GM18909 (cell line): Measurements from ENCODE around the gene SH3TC1.

Experiments used
- ATAC-seq: cut with Tn5 transposase; IDR thresholded peaks from one replicate; pipeline ENCODE4 v1.9.1; 2021; ENCODE audit warnings: mild to moderate bottlenecking; ENCODE audit not compliant: unreplicated experiment, poor library complexity

Gene SH3TC1

DNA sequence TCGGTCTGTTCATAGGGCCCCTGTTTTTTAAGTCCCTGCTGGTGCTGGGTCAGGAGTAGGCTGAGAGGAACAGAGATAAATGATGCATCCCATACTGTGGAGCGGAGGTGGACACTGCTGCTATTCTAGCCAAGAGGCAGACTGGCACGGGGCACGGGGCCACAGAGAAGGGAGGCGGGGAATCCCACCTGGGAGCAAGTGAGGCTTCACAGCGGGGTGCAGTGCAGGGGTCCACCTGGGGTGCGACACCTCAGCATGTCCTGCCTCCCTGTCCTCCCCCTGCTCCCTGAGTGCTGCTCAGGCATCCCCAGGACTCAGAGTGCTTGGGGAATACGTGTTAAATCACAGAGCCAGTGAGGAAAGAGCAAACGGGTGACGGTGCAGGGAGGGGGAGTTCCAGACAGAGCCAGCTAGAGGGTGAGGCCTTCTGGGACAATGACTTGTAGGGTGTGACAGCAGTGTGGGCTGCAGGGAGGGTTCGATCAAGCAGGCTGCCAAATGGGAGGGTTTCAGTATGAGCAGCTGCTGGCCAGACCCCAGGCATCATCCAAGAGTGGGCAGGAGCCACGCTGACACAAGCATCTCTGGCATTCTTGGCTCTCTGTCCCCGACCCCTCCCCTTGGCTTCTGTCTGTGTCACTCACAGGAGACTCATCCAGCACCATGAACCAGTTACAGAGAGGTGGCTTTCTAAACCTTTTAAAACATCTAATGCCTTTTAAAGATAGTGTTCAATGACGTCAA is 56.8 kb downstream of the SH3TC1 start:
- no peak for ATAC-seq

DNA sequence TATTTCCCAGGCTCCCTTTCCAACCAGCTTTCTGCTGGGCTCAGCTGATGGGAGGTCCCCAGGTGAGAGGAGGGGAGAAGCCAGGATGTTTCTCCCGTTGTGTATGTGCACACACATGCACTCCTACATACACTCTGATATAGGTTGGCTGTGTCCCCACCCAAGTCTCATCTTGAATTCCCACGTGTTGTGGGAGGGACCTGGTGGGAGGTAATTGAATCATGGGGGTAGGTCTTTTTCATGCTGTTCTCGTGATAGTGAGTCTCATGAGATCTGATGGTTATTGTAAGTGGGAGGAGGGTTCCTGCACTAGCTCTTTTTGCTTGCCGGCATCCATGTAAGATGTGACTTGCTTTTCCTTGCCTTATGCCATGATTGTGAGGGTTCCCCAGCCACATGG is 58.8 kb downstream of the SH3TC1 start:
- no peak for ATAC-seq

DNA sequence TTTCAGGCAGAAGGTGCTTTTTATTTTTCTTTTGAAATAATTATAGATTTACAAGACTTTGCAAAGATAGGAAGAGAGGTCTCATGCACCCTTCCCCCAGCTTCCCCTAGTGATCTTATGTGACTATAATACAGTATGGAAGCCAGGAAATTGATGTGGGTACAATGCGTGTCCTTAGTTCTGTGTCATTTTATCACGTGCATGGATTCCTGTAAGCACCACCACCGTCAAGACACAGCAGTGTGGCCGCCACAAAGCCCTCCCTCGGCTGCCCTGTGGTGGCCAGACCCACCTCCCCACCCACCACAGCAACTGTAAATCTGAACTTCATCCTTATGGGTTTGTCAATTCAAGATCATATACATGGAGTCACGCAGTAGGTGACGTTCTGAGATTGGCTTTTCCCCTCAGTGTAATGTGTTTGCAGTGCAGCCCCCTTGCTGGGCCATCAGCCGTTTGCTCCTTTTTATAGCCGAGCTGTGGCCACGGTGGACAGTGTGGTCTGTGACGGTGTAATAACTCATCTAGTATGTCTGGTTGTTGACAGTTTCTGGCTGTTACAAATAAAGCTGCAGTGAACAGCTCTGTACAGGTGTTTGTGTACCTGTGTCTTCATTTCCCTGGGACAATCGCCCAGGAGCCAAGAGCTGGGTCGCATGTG is 59.6 kb downstream of the SH3TC1 start:
- ATAC-seq, result no peak

DNA sequence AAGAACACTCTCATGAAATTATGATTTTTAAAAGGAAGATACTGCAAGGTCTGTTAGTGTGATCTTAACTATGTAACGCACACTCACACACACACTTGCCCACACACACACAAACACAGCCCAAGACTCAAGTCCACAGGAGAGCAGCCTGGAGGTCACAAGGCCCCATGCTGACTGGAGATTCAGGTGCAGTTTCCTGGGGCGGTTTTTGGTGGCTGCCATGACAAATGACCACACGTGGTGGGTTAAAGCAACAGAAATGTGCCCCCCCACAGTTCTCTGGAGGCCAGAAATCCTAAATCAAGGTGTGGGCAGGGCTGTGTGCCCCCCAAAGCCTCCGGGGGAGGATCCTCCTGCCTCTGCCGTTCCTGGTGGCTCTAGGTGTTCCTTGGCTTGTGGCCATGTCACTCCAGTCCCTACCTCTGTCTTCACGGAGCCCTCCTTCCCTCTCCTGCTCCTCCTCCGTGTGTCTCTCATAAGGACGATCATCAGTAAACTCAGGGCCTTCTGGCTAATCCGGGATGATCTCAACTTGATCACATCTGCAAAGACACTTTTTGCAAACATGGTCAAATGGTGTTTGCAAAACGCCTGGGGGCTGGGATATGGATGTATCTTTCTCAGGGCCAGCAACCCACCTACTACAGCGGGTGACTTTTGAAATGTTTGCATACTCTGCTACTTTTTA is 60.8 kb downstream of the SH3TC1 start:
- ATAC-seq, result no peak

DNA sequence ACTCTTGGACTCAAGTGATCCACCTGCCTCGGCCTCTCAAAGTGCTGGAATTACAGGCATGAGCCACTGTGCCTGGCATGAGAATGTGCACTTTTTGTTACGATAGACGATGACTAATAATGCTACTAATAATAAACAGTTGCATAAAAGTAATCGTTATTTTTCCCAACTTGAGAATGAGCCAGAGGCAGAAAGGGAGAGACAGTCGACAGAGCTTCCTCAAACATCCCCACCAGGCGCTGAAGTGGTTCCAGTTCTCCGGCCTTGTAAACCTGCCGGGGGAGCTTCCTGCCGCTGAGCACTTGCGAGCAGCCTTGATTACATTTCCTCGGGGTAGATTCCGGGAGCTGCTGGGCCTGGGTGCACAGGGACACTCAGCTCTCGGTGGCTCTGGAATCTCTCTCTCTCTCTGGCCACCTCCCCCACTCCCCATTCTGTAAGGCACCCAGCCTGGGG is 61.6 kb downstream of the SH3TC1 start:
- ATAC-seq, result no peak

DNA sequence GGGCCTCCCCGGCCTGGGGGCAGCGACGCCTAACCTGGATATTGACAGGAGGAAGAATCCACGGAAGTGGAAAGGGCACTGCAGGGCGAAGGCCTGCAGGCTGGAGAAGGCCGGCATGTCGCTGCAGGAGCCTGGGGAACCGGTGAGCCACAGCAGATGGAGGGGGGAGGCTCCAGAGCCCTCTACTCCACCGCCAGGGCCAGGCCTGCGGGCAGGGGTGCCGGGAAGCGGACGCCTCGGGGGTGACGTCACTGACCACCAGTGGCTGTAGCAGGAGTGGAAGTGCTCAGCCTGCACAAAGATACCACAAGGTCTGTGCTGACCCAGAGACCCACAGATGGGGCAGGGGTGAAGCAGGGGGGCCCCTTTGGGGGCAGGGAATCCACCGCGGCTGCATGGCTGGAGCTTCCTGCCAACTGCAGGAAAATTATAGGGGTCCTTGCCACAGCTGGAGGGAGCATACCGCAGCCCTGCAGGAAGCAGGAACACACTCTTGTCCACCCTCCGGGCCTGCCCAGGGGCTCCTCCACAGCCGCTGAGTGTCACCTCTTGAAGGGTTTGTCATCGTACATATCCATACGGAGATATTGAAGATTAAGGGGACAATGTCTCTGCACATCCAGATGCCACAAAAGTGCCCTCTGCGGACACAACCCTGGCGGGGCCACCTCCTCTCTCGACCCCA is 62.9 kb downstream of the SH3TC1 start:
- no peak for ATAC-seq

DNA sequence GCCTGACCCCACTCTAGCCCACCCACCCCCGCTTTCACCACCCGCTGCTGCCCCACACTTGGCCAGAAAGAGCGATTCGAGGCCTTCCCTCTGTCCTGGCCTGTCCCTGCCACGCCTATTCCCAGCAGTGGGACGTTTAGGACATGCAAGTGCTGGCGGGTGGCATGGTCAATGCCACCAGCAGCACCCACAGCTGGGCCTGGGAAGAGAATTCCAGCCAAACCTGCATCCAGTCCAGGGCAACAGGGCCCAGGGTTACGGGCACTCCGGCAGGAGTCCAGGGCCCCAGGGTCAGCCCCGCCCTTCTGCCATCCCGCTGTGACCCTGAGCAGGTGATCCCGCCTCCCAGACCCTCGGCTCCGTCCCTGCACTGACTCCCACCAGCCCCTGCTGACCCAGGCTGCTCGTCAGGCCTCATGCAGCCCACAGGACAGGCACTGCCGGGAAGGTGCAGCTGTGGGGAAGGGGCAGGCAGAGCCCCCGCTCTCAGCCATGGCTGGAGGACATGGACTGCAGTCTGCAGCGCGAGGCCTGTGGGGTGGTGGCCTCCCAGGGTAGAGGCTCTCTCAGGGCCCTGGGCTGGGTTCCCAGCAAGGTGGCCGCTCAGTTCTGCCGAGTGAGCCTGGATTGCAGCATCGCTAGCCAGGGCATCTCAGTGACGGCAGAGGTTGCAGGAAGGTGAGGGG is 63.7 kb downstream of the SH3TC1 start:
- ATAC-seq, result no peak

DNA sequence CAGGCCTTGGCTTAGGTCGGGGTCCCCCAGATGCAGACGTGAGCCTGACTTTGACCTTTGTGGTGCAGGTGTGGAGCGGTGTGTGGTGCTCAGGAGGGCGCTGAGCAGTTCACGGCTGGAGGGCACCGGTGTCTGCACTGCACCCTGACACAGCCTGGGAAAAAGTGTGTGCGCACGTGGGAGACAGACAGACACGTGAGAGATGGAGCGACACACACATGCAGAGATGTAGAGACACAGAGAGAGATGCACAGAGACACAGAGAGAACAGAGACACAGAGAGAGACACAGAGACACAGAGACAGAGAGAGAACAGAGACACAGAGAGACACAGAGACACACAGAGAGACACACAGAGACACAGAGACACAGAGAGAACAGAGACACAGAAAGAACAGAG is 64.3 kb downstream of the SH3TC1 start:
- ATAC-seq, result no peak

DNA sequence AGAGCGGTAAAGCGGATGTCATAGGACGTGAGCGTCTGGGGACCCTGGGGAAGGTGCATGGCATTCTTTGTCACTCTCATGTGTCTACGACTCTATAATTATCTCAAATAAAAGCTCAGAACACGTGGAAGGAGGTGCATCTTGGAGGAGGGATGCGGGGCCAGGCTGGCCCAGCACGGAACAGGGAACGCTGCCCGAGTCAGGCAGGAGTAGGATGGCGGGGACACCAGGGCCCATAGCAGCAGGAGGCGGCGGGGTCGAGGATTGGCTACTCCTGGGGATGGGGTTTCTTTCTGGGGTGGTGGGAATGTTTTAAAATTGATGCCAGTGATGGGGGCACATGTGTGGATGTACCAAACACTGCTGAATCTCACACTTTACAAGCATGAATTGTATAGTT is 65.0 kb downstream of the SH3TC1 start:
- ATAC-seq, result no peak

DNA sequence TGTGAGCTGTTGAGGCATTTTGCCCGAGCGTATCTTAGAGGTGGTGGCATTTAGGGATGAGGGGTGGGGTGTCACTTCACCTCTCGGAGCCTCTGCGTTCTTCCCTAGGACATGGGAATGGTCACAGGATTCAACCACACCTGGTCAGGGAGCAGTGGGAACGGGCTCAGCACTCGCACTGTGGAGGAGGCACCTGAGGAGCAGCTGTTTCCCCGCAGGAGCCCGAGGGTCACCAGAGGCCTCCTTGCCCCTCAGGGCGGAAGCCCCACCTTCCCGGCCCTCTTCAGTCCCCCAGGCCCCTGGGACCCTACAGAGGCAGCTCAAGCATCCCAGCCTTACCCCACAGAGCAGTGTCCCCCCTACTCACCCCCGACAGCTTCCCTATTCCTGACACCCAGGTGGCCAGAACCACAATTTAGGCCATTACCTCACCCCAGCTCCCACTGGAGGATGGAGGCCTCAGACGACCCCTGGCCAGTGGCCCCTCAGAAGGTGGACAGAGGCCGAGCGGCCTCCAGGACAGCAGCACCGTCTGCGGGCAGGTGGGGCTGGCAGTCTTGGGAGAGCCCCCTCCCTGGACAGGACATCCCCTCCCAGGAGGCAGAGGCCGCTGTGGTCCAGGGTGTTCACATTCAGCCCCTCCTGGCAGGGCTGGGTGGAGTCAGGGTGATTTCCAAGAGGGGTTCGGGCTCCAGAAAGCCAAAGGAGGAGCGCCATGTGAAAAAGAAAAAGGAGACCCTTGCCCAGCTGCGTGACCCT is 66.3 kb downstream of the SH3TC1 start:
- ATAC-seq, result no peak

DNA sequence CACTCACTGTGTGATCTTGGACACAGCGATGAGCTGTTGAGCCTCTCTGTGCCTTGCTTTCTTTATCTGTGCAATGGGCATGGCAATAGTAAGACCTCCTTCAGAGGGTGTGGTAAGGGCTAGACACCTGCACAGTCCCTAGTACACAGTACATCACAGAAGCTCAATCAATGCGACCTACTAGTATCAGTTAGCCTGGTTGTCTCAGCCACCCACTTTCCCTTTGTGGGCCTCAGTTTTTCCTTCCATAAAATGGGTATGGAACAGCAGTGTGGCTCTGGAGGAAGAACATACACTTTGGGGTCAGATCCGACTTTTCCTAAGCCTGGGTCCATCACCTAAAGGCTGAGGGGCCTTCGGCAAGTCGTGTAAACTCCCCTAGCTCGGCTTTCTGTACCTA is 67.0 kb downstream of the SH3TC1 start:
- no peak for ATAC-seq

DNA sequence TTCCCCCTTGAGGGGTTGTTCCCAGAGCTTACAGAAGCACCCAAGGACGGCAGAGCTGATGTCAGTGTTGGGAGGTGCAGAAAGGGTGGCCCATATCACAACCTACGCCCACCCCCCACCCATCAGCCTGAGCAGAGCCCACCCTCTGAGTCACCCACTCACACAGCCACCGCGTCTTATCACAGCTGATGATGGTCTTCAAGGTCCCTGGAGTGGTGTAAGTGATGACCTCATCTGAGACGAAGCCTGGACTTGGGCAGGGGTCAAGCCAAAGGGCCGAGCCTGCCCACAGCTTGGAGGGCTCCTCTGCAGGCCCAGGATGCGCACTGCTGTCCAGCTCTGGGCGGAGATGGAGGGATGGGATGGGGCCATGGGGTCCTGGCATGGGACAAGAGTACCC is 67.4 kb downstream of the SH3TC1 start:
- no peak for ATAC-seq

DNA sequence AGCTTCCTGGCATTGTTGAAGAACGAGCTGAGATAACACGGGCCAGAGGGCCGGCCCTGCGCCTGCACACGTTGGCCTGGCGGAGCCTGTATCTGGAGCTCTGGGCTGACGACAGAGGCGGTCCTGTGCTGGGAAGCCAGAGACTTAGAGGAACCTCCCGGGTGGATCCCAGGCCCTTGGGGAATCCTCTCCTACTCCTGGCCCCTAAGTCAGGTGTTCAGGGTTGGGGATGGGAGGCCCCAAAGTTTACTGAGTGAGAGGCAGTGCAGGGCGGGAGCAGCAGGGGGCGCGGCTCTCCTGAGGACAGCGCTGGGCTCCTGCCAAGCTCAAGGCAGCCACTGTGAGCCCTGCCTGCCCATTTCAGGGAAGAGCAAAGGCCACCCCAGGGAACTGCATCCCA is 68.0 kb downstream of the SH3TC1 start:
- ATAC-seq, result no peak

DNA sequence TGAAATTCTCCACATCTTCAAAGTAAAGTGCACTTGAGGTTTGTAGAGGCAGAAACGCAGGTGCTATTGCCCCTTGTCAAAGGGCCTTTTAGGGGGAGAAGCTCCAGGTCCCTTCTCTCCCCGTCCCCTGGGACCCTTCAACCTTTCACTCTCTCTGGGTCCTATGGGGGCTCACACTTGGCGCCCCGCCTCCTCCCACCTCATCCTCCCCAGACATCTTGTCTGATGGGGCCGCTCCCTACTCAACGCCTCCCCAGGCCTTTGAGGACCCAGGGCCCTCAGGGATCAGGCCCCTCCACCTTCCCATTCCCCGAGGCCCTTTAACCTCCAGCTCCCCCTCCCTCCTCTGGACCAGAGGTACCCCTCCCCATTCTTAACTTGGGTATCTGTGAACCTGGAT is 69.1 kb downstream of the SH3TC1 start:
- no peak for ATAC-seq

DNA sequence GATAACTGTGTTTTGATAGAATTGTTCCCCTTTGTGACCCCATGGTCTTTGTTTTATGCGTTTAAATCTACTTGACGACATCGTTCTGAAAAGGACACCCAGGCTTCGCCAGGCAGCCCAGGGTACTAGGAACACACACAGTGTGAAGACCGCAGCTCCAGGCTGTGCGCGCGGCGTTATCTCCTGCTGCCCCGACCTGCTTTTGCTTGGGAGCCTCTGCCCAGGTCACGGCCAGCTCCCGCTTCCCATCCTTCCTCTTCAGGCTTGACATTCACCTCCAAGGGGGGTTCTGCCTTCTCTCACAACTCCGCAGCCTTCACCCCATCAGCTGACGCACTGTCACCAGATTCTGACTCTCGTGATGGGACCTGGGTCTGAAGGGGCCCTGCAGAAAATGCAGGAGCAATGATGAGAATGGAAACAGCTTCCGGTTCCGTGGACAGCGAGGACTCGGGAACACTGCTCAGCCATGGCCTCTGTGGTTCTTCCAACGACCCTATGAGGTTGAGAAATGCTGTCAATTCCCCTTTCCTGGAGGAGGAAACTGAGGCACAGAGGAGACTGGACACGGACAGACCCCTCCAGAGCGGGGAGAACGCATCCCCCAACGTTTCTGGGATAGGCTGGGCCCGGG is 69.9 kb downstream of the SH3TC1 start:
- no peak for ATAC-seq

DNA sequence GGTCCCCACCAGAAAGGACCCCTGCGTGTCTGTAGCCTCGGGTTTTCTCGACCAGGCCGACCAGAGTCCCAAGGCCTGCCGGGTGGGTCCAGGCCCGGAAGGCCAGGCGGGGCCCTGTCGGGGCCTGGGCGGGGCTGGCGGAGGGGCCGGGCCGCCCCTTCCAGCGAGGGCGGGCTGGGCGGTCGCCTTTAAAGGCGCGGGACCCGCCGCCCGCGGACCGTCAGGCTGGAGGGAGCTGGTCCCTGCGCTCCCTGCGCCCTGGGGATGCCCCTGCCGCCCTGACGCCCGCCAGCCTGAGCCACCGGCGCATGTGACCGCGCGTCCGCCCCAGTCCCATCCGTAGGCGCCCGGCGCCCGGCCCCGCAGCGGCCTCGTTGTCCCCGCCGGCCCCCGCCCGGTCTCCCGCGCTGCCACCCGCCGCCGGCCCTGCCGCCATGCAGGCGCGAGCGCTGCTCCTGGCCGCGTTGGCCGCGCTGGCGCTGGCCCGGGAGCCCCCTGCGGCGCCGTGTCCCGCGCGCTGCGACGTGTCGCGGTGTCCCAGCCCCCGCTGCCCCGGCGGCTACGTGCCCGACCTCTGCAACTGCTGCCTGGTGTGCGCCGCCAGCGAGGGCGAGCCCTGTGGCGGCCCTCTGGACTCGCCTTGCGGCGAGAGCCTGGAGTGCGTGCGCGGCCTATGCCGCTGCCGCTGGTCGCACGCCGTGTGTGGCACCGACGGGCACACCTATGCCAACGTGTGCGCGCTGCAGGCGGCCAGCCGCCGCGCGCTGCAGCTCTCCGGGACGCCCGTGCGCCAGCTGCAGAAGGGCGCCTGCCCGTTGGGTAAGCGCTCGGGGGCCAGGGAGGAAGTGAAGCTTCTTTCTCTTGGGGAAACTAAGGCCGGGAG is 70.7 kb downstream of the SH3TC1 start, which contains the start of gene HTRA3:
Gene HTRA3 (plus strand): TSS at position 220 of the 883 bp plus-strand sequence. CDS start 215 bp downstream, at position 435.
- no peak for ATAC-seq

DNA sequence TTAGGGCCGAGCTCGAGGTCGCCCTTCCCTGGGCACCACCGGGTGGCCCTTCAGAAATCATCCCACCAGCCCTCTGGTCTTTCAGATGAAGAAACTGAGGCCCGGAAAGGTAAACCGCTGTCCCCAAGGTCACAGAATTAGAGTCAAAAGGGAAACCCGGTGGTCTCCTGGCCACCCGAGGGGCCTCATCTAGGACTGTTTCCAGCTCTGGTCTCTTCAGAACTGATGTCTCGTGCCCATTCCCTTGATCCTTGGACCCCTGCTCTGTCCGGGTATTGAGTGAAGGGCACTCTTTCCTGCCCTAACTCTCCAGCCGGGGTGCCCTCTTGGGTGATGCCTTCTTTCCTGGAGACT is 71.3 kb downstream of the SH3TC1 start:
- ATAC-seq, result no peak
